IMR-90 (cell line): ENCODE results near the gene ETFB. TPM values are rescaled to one million over a fixed set of nuclear protein-coding genes. Genes with fewer than 3 reads are reported as not detected.

Source experiments
- ATAC-seq: fragments of 200-7000 bp; cut with Tn5 transposase; 2 replicates; pipeline ENCODE4 v1.9.1; 2020; ENCODE audit warnings: low read depth, mild to moderate bottlenecking, moderate library complexity
- BruUV-seq: library from RNA; stranded (reverse); fragments of 400-500 nt; replicated peaks from 2 replicates; lab custom pipeline; 2021; lab: Mats Ljungman, UMichigan
- CTCF ChIA-PET: fragments of 300-600 bp; formaldehyde crosslinking; extraction: SDS; loops from one replicate; lab custom pipeline; 2021; ENCODE audit warnings: antibody characterized with exemption; lab: Yijun Ruan, JAX
- POLR2A ChIA-PET: fragments of 300-600 bp; sonication (Branson Sonifier 250); formaldehyde crosslinking; loops from one replicate; lab custom pipeline; 2022; ENCODE audit warnings: antibody characterized with exemption; ENCODE audit not compliant: unreplicated experiment; lab: Charles Lee
- DNase-seq: peaks from one replicate; pipeline ENCODE4 v3.0.0; 2013
- H2AFZ ChIP-seq: replicated peaks from 2 replicates; pipeline ENCODE3; 2013; ENCODE audit warnings: low read length, mild to moderate bottlenecking; ENCODE audit not compliant: poor library complexity
- H2AK5ac ChIP-seq: 2 replicates; pipeline ENCODE4 v1.6.1; 2013; ENCODE audit warnings: low read depth, low read length, inconsistent platforms
- H2AK9ac ChIP-seq: replicated peaks from 2 replicates; pipeline ENCODE3; 2013; ENCODE audit warnings: mild to moderate bottlenecking, low read depth, low read length, moderate library complexity; ENCODE audit not compliant: poor library complexity
- H2BK120ac ChIP-seq: 2 replicates; pipeline ENCODE4 v1.6.1; 2013; ENCODE audit warnings: low read depth, low read length, inconsistent platforms
- H2BK15ac ChIP-seq: 3 replicates; pipeline ENCODE4 v1.6.1; 2013; ENCODE audit warnings: low read depth, low read length, inconsistent platforms
- H2BK20ac ChIP-seq: 2 replicates; pipeline ENCODE4 v1.6.1; 2013; ENCODE audit warnings: low read depth, mild to moderate bottlenecking, inconsistent platforms, low read length, moderate library complexity
- H2BK5ac ChIP-seq: 2 replicates; pipeline ENCODE4 v1.6.1; 2013; ENCODE audit warnings: mild to moderate bottlenecking, low read depth, low read length, inconsistent platforms; ENCODE audit not compliant: poor library complexity, severe bottlenecking
- H3K14ac ChIP-seq: replicated peaks from 2 replicates; pipeline ENCODE4 v1.6.1; 2013; ENCODE audit warnings: low read depth, low read length, inconsistent platforms
- H3K18ac ChIP-seq: 2 replicates; pipeline ENCODE4 v1.6.1; 2013; ENCODE audit warnings: low read depth, low read length, control low read depth
- H3K23ac ChIP-seq: 2 replicates; pipeline ENCODE4 v1.6.1; 2013; ENCODE audit warnings: low read depth, low read length, inconsistent platforms
- H3K27ac ChIP-seq: 2 replicates; pipeline ENCODE4 v1.5.1; 2013; ENCODE audit warnings: mild to moderate bottlenecking, control low read depth, low read length; ENCODE audit not compliant: insufficient read depth
- H3K27me3 ChIP-seq: 2 replicates; pipeline ENCODE4 v1.6.1; 2013; ENCODE audit warnings: low read length; ENCODE audit not compliant: control insufficient read depth, insufficient read depth
- H3K36me3 ChIP-seq: 2 replicates; pipeline ENCODE4 v1.6.1; 2013; ENCODE audit warnings: low read length, mixed read lengths; ENCODE audit not compliant: control insufficient read depth, insufficient read depth
- H3K4ac ChIP-seq: 2 replicates; pipeline ENCODE4 v1.6.1; 2013; ENCODE audit warnings: low read depth, low read length, inconsistent platforms
- H3K4me1 ChIP-seq: 2 replicates; pipeline ENCODE4 v1.6.1; 2013; ENCODE audit warnings: low read length, mixed read lengths; ENCODE audit not compliant: control insufficient read depth, insufficient read depth
- H3K4me2 ChIP-seq: 2 replicates; pipeline ENCODE4 v1.6.1; 2013; ENCODE audit warnings: low read depth, mild to moderate bottlenecking, control low read depth, low read length, moderate library complexity
- H3K4me3 ChIP-seq: 2 replicates; pipeline ENCODE4 v1.5.1; 2013; ENCODE audit warnings: low read depth, mild to moderate bottlenecking, control low read depth, low read length, moderate library complexity; ENCODE audit not compliant: insufficient read depth
- H3K56ac ChIP-seq: 2 replicates; pipeline ENCODE4 v1.6.1; 2013; ENCODE audit warnings: low read length, inconsistent platforms; ENCODE audit not compliant: insufficient read depth; ENCODE audit errors: extremely low read depth
- H3K79me1 ChIP-seq, 2 experiments: 2 replicates each; pipeline ENCODE4 v1.6.1; 2013; ENCODE audit warnings: low read length in 2 of 2, inconsistent platforms in 1 of 2, low read depth in 1 of 2
- H3K9ac ChIP-seq: 2 replicates; pipeline ENCODE4 v1.6.1; 2013; ENCODE audit warnings: low read depth, low read length, control low read depth
- H3K9me1 ChIP-seq: 2 replicates; pipeline ENCODE4 v1.6.1; 2013; ENCODE audit warnings: low read length, inconsistent platforms; ENCODE audit not compliant: insufficient read depth
- H3K9me3 ChIP-seq: 2 replicates; pipeline ENCODE4 v1.6.1; 2013; ENCODE audit warnings: low read length; ENCODE audit not compliant: control insufficient read depth, insufficient read depth
- H4K20me1 ChIP-seq: 2 replicates; pipeline ENCODE4 v1.6.1; 2013; ENCODE audit warnings: low read length, inconsistent platforms; ENCODE audit not compliant: insufficient read depth
- H4K5ac ChIP-seq: 2 replicates; pipeline ENCODE4 v1.6.1; 2013; ENCODE audit warnings: mild to moderate bottlenecking, low read depth, low read length, control low read depth
- H4K8ac ChIP-seq, 2 experiments: 2 replicates each; pipeline ENCODE4 v1.6.1; 2013; ENCODE audit warnings: low read depth in 2 of 2, low read length in 2 of 2, control low read depth in 1 of 2, inconsistent platforms in 1 of 2
- H4K91ac ChIP-seq: 2 replicates; pipeline ENCODE4 v1.6.1; 2013; ENCODE audit warnings: low read depth, low read length, inconsistent platforms; ENCODE audit not compliant: insufficient read depth
- BHLHE40 ChIP-seq: fragments of 150-350 bp; IDR thresholded peaks from 2 replicates; pipeline ENCODE4 v1.6.1; 2016; ENCODE audit warnings: mild to moderate bottlenecking, low read depth, low read length
- CEBPB ChIP-seq: IDR thresholded peaks from 2 replicates; pipeline ENCODE4 v1.6.1; 2012; ENCODE audit warnings: low read depth, low read length, improper control_type of control experiment
- CHD1 ChIP-seq: IDR thresholded peaks from 2 replicates; pipeline ENCODE4 v1.6.1; 2012; ENCODE audit warnings: low read depth, low read length, improper control_type of control experiment
- ELK1 ChIP-seq: fragments of 150-350 bp; IDR thresholded peaks from 2 replicates; pipeline ENCODE4 v1.6.1; 2016; ENCODE audit warnings: low read depth, mild to moderate bottlenecking, low read length, moderate library complexity, borderline replicate concordance
- MAFK ChIP-seq: IDR thresholded peaks from 2 replicates; pipeline ENCODE4 v1.6.1; 2012; ENCODE audit warnings: low read depth, low read length, improper control_type of control experiment
- MAZ ChIP-seq: IDR thresholded peaks from 2 replicates; pipeline ENCODE4 v1.6.1; 2012; ENCODE audit warnings: low read depth, mild to moderate bottlenecking, low read length, improper control_type of control experiment, moderate library complexity, borderline replicate concordance
- POLR2A ChIP-seq: IDR thresholded peaks from 2 replicates; pipeline ENCODE4 v1.6.1; 2012; ENCODE audit warnings: mild to moderate bottlenecking, low read depth, low read length
- RAD21 ChIP-seq: IDR thresholded peaks from 2 replicates; pipeline ENCODE4 v1.6.1; 2012; ENCODE audit warnings: low read length, improper control_type of control experiment
- SMC3 ChIP-seq: fragments of 150-350 bp; IDR thresholded peaks from 2 replicates; pipeline ENCODE4 v1.6.1; 2016; ENCODE audit warnings: low read depth, mild to moderate bottlenecking, antibody characterized with exemption, low read length, moderate library complexity
- USF2 ChIP-seq: fragments of 150-350 bp; IDR thresholded peaks from 2 replicates; pipeline ENCODE4 v1.6.1; 2017; ENCODE audit warnings: mild to moderate bottlenecking, antibody characterized with exemption, low read length, low read depth
- WGBS, 2 experiments: methylation state at CpG; one replicate each; pipeline versions ENCODE4 v1.1.5 to v1.1.7; 2013; ENCODE audit warnings: missing lambda C conversion rate in 2 of 2; ENCODE audit not compliant: insufficient read length in 1 of 2; ENCODE audit errors: extremely low coverage in 2 of 2; 5-methylcytosine and 5-hydroxymethylcytosine counted together
- dilution Hi-C: fragments of 300-500 bp; cut with HindIII; formaldehyde crosslinking; loops from one replicate; pipeline ENCODE4 v1.14.3; 2018; ENCODE audit warnings: low sequenced_read_pairs; ENCODE audit not compliant: unreplicated experiment
- in situ Hi-C: fragments of 300-500 bp; cut with MboI; formaldehyde crosslinking; loops from 3 replicates; pipeline ENCODE4 v1.14.3; 2019; ENCODE audit warnings: low sequenced_read_pairs, inconsistent platforms, mixed read lengths
- intact Hi-C: fragments of 100-400 bp; cut with micrococcal nuclease; formaldehyde crosslinking; loops from 2 replicates; pipeline ENCODE4 v1.10.0; 2022
- polyA plus RNA-seq, 3 experiments: library from polyadenylated mRNA; depleted of rRNA; stranded (reverse); fragments of >200 nt; gene quantifications; 2 replicates each; pipeline ENCODE4 v1.2.3, GENCODE V29; 2012; ENCODE audit warnings: low replicate concordance in 1 of 3
- total RNA-seq: library from RNA; depleted of rRNA; stranded (reverse); fragments of >200 nt; gene quantifications from 2 replicates; pipeline ENCODE4 v1.2.3, GENCODE V29; 2012

ETFB gene
- total and polyA plus RNA-seq, 2 of the 4 experiments (the other 2 are of a cell fraction): 141 to 166 TPM

GRCh38 chr19:51331716-51332115 is 34.5 kb downstream of the ETFB start:
- H4K20me1 ChIP-seq: no peaks in the 10 kb centered on the region
- no peak overlapping the region for H2BK15ac ChIP-seq
- ATAC-seq (no peak), DNase-seq (no peak)
- no peak overlapping the region for H3K4me2 ChIP-seq
- no peak overlapping the region for H3K27ac ChIP-seq
- no peak overlapping the region for H4K5ac ChIP-seq
- no peaks in the 10 kb centered on the region for H3K4me1 ChIP-seq
- H4K91ac ChIP-seq: no peak overlapping the region
- no peaks in the 10 kb centered on the region for H3K9me3 ChIP-seq
- intact Hi-C loops (no loop called here), in situ Hi-C loops (no loop called here), dilution Hi-C loops (no loop called here)
- no peak overlapping the region for H3K56ac ChIP-seq
- H2BK20ac ChIP-seq: no peak overlapping the region
- no peak overlapping the region for H3K14ac ChIP-seq
- H3K4me3 ChIP-seq: no peak overlapping the region
- ChIA-PET CTCF (no interaction called here), POLR2A (no interaction called here)
- no peak overlapping the region for H4K8ac ChIP-seq
- no peaks in the 10 kb centered on the region for H3K36me3 ChIP-seq
- TF ChIP-seq MAFK (no peak), USF2 (no peak), SMC3 (no peak), POLR2A (no peak), ELK1 (no peak), CHD1 (no peak), CEBPB (no peak), MAZ (no peak), BHLHE40 (no peak), RAD21 (no peak)
- H2BK5ac ChIP-seq: no peak overlapping the region
- BruUV-seq: no TSS peak
- H3K4ac ChIP-seq: no peak overlapping the region
- H2AK9ac ChIP-seq: no peak overlapping the region
- no peak overlapping the region for H3K9ac ChIP-seq
- no peak overlapping the region for H3K23ac ChIP-seq
- no peak overlapping the region for H2AK5ac ChIP-seq
- no peak overlapping the region for H2BK120ac ChIP-seq
- H2AFZ ChIP-seq: no peak overlapping the region
- WGBS, 2 experiments: 64% methylated on average over 1 of the region's 6 CpGs; no CpG with 5 or more reads in 1 of the 2 experiments
- H3K9me1 ChIP-seq: no peaks in the 10 kb centered on the region
- no peak overlapping the region for H3K18ac ChIP-seq
- H3K27me3 ChIP-seq: peaks cover 4% of the 10 kb centered on the region; the same call in 1 of the 2 replicates
- no peaks in the 10 kb centered on the region for H3K79me1 ChIP-seq
